HG03439 (cell line): Measurements from ENCODE around the gene SLC8A3.

Source experiments
- ATAC-seq: cut with Tn5 transposase; IDR thresholded peaks from one replicate; pipeline ENCODE4 v1.9.1; 2021; ENCODE audit warnings: mild to moderate bottlenecking, moderate library complexity; ENCODE audit not compliant: unreplicated experiment

The SLC8A3 gene

GRCh38 chr14:70077005-70077404 lies 111.7 kb downstream of the SLC8A3 start:
- no peak for ATAC-seq

- no peak for ATAC-seq
These were observed 114.7 kb downstream of the SLC8A3 start for GRCh38 chr14:70073924-70074566.

- ATAC-seq: no peak
These were observed 119.6 kb downstream of the SLC8A3 start for GRCh38 chr14:70069186-70069585.

- no peak for ATAC-seq
These were observed 120.9 kb downstream of the SLC8A3 start for GRCh38 chr14:70067810-70068209.

- no peak for ATAC-seq
These were observed 124.5 kb downstream of the SLC8A3 start for GRCh38 chr14:70064136-70064865.

GRCh38 chr14:70061108-70061507 lies 127.6 kb downstream of the SLC8A3 start:
- no peak for ATAC-seq

- ATAC-seq: no peak
These were observed 129.2 kb downstream of the SLC8A3 start for GRCh38 chr14:70059545-70059944.

- no peak for ATAC-seq
These were observed 131.1 kb downstream of the SLC8A3 start for GRCh38 chr14:70057519-70058136.

GRCh38 chr14:70052990-70053389 lies 135.8 kb downstream of the SLC8A3 start:
- no peak for ATAC-seq

GRCh38 chr14:70050136-70050535 lies 138.6 kb downstream of the SLC8A3 start:
- no peak for ATAC-seq

- ATAC-seq: no peak
These were observed 139.1 kb downstream of the SLC8A3 start for GRCh38 chr14:70049605-70050004.

- no peak for ATAC-seq
These were observed 140.5 kb downstream of the SLC8A3 start for GRCh38 chr14:70048313-70048654.

GRCh38 chr14:70047598-70048312 lies 141.0 kb downstream of the SLC8A3 start:
- no peak for ATAC-seq

- no peak for ATAC-seq
These were observed 142.8 kb downstream of the SLC8A3 start for GRCh38 chr14:70045844-70046535.

- no peak for ATAC-seq
These were observed 143.4 kb downstream of the SLC8A3 start for GRCh38 chr14:70045310-70045709.

- ATAC-seq: no peak
These were observed 145.8 kb downstream of the SLC8A3 start for GRCh38 chr14:70043001-70043400.

GRCh38 chr14:70036665-70037064 lies 152.1 kb downstream of the SLC8A3 start:
- no peak for ATAC-seq

- ATAC-seq: no peak
These were observed 154.5 kb downstream of the SLC8A3 start for GRCh38 chr14:70034257-70034656.

- no peak for ATAC-seq
These were observed 155.2 kb downstream of the SLC8A3 start for GRCh38 chr14:70033561-70033960.

GRCh38 chr14:70033116-70033515 lies 155.6 kb downstream of the SLC8A3 start:
- no peak for ATAC-seq

GRCh38 chr14:70032447-70032846 lies 156.3 kb downstream of the SLC8A3 start:
- ATAC-seq: no peak
